Activated CD4-positive, alpha-beta T cell treated with anti-CD3 and anti-CD28 coated beads, Interleukin-2, amount 10 ng/mL, durations not matched to agents 24 days and 14 days (primary cell): ENCODE data around the gene CAPZA2. TPM values are rescaled to one million over a fixed set of nuclear protein-coding genes. Genes with fewer than 3 reads are reported as not detected.

ENCODE experiments used
- DNase-seq: peaks from one replicate; pipeline ENCODE4 v3.0.0; 2022
- H3K27ac Mint-ChIP-seq: one replicate; pipeline ENCODE4 v1.8.0; 2022; ENCODE audit warnings: mild to moderate bottlenecking, mixed read lengths
- H3K27me3 Mint-ChIP-seq: one replicate; pipeline ENCODE4 v1.8.0; 2022; ENCODE audit warnings: mixed read lengths
- H3K36me3 Mint-ChIP-seq: one replicate; pipeline ENCODE4 v1.8.0; 2022; ENCODE audit warnings: low read depth, mild to moderate bottlenecking, mixed read lengths
- H3K4me1 Mint-ChIP-seq: one replicate; pipeline ENCODE4 v1.8.0; 2021; ENCODE audit warnings: mixed read lengths
- H3K4me3 Mint-ChIP-seq: one replicate; pipeline ENCODE4 v1.8.0; 2022; ENCODE audit warnings: mild to moderate bottlenecking, moderate library complexity, mixed read lengths
- H3K9me3 Mint-ChIP-seq: one replicate; pipeline ENCODE4 v1.8.0; 2021; ENCODE audit warnings: mixed read lengths
- intact Hi-C: fragments of 100-400 bp; cut with micrococcal nuclease; formaldehyde crosslinking; loops from one replicate; pipeline ENCODE4 v1.15.1; 2023
- total RNA-seq: library from RNA; stranded (reverse); gene quantifications from 2 replicates; pipeline ENCODE4 v1.2.3, GENCODE V29; 2022

Gene CAPZA2
- total RNA-seq, 1 donor from 2014 or later, result 154 TPM

DNA sequence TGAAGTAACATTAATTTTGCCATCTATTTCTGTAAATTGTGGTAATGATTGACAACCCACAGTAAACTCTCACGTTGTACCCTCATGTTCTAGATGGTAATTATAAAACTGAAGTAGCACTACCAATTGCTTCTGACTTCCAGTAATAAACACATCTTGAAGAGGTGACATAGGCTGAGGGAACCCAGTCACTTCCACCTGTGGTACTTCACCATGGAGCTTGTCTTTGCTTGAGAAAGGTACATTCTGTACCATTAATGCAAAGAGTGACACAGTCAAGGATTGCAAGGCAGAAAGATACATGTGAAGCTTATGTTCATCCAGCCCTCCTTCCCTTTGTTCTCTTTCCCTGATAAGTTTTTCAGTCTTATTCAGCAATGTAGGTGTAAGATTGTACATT lies 11.2 kb downstream of the CAPZA2 start:
- Mint-ChIP-seq H3K27ac (no peak overlapping the region), H3K27me3 (no peaks in the 10 kb centered on the region), H3K4me1 (peaks cover 49% of the 10 kb centered on the region), H3K4me3 (no peak overlapping the region), H3K9me3 (no peaks in the 10 kb centered on the region), H3K36me3 (peaks cover 16% of the 10 kb centered on the region)
- intact Hi-C loops, result loop anchor here (1.0 kb wide), 1 partner anchor 11 kb away; the partner anchor contains the start of gene CAPZA2
- DNase-seq, result no peak

- intact Hi-C loops, result no loop called here
- Mint-ChIP-seq H3K4me1 (peaks cover 26% of the 10 kb centered on the region), H3K36me3 (peaks cover 18% of the 10 kb centered on the region), H3K4me3 (no peak overlapping the region), H3K27ac (no peak overlapping the region), H3K27me3 (no peaks in the 10 kb centered on the region), H3K9me3 (no peaks in the 10 kb centered on the region)
- no peak for DNase-seq
Measured at GRCh38 chr7:116876664-116877442, 14.5 kb downstream of the CAPZA2 start.

GRCh38 chr7:116877443-116878217 lies 15.2 kb downstream of the CAPZA2 start:
- Mint-ChIP-seq H3K9me3 (no peaks in the 10 kb centered on the region), H3K4me1 (peaks cover 21% of the 10 kb centered on the region), H3K36me3 (peaks cover 17% of the 10 kb centered on the region), H3K4me3 (no peak overlapping the region), H3K27me3 (no peaks in the 10 kb centered on the region), H3K27ac (no peak overlapping the region)
- DNase-seq, result no peak
- intact Hi-C loops, result no loop called here

DNA sequence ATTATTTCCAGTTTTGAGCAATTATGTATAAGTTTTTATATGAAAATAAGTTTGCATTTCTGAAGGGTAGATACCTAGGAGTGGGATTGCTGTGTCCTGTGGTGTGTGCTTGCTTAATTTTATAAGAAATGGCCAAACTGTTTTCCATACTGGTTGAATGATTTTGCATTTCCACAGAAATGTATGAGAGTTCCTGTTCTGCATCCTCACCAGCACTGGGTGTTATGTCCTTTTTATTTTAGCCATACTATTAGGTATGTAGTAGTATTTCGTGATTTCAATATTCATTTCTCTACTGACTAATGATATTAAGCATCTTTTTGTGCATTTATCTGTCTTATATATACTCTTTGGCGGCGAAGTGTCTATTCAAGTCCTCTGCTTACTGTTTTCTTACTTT lies 22.3 kb downstream of the CAPZA2 start:
- Mint-ChIP-seq H3K4me3 (no peak overlapping the region), H3K27ac (no peak overlapping the region), H3K27me3 (no peaks in the 10 kb centered on the region), H3K9me3 (peaks cover 9% of the 10 kb centered on the region), H3K4me1 (peaks cover 9% of the 10 kb centered on the region), H3K36me3 (peaks cover 37% of the 10 kb centered on the region)
- intact Hi-C loops, result no loop called here
- DNase-seq, result no peak

DNA sequence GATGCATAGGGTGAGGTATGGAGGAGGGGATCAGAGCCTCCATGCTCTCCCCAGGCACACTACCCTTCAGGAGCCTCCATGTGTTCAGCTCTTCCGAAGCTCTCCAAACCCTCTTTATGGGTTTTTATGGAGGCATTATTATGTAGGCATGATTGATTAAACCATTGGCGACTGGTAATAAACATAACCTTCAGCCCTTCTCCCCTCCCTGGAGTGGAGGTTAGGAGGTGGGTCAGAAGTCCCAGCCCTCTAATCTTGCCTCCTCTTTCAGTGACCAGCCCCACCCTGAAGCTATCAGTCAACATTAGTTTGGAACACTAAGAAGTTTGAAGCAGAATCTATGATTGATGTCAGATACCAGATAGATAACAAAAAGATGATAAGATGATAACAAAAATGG lies 23.3 kb downstream of the CAPZA2 start:
- DNase-seq, result no peak
- Mint-ChIP-seq H3K9me3 (peaks cover 9% of the 10 kb centered on the region), H3K36me3 (peaks cover 41% of the 10 kb centered on the region), H3K4me1 (peaks cover 9% of the 10 kb centered on the region), H3K27me3 (no peaks in the 10 kb centered on the region), H3K27ac (no peak overlapping the region), H3K4me3 (no peak overlapping the region)
- intact Hi-C loops, result no loop called here

GRCh38 chr7:116886543-116887156 lies 24.3 kb downstream of the CAPZA2 start:
- H3K4me3 Mint-ChIP-seq, result no peak overlapping the region
- peaks cover 42% of the 10 kb centered on the region for H3K36me3 Mint-ChIP-seq
- no peak overlapping the region for H3K27ac Mint-ChIP-seq
- intact Hi-C loops, result no loop called here
- H3K9me3 Mint-ChIP-seq, result peaks cover 9% of the 10 kb centered on the region
- peaks cover 9% of the 10 kb centered on the region for H3K4me1 Mint-ChIP-seq
- DNase-seq, result no peak
- H3K27me3 Mint-ChIP-seq, result no peaks in the 10 kb centered on the region

- Mint-ChIP-seq H3K4me3 (no peak overlapping the region), H3K4me1 (peaks cover 9% of the 10 kb centered on the region), H3K27ac (no peak overlapping the region), H3K9me3 (peaks cover 9% of the 10 kb centered on the region), H3K36me3 (peaks cover 55% of the 10 kb centered on the region), H3K27me3 (no peaks in the 10 kb centered on the region)
- no peak for DNase-seq
- intact Hi-C loops, result no loop called here
Measured at GRCh38 chr7:116888895-116889294, 26.5 kb downstream of the CAPZA2 start.

- intact Hi-C loops, result no loop called here
- Mint-ChIP-seq H3K36me3 (peaks cover 45% of the 10 kb centered on the region), H3K4me1 (peaks cover 5% of the 10 kb centered on the region)
Measured at GRCh38 chr7:116895849-116896248, 33.5 kb downstream of the CAPZA2 start.

GRCh38 chr7:116897661-116898060 lies 35.3 kb downstream of the CAPZA2 start:
- Mint-ChIP-seq H3K4me3 (no peak overlapping the region), H3K27ac (no peak overlapping the region), H3K27me3 (no peaks in the 10 kb centered on the region), H3K9me3 (no peaks in the 10 kb centered on the region), H3K36me3 (peaks cover 45% of the 10 kb centered on the region), H3K4me1 (peaks cover 5% of the 10 kb centered on the region)
- intact Hi-C loops, result no loop called here
- no peak for DNase-seq

More at GRCh38 chr7:116895849-116896248, 33.5 kb downstream of the CAPZA2 start:
- DNase-seq, result no peak
- Mint-ChIP-seq H3K27ac (peak overlapping the region; percentile 63), H3K27me3 (no peaks in the 10 kb centered on the region), H3K4me3 (no peak overlapping the region), H3K9me3 (no peaks in the 10 kb centered on the region)

GRCh38 chr7:116899308-116899707 lies 36.9 kb downstream of the CAPZA2 start:
- Mint-ChIP-seq H3K4me3 (no peak overlapping the region), H3K36me3 (peaks cover 44% of the 10 kb centered on the region), H3K27me3 (no peaks in the 10 kb centered on the region), H3K4me1 (peaks cover 5% of the 10 kb centered on the region), H3K27ac (no peak overlapping the region), H3K9me3 (no peaks in the 10 kb centered on the region)
- intact Hi-C loops, result no loop called here
- no peak for DNase-seq

- no peak for DNase-seq
- Mint-ChIP-seq H3K4me3 (no peak overlapping the region), H3K27ac (no peak overlapping the region), H3K27me3 (no peaks in the 10 kb centered on the region), H3K4me1 (peaks cover 2% of the 10 kb centered on the region), H3K9me3 (no peaks in the 10 kb centered on the region), H3K36me3 (peaks cover 45% of the 10 kb centered on the region)
- intact Hi-C loops, result loop anchor here (5.0 kb wide), 1 partner anchor 39 kb away; the partner anchor contains the start of gene CAPZA2
Measured at GRCh38 chr7:116901143-116901542, 38.8 kb downstream of the CAPZA2 start.

GRCh38 chr7:116902867-116903266 lies 40.5 kb downstream of the CAPZA2 start:
- H3K36me3 Mint-ChIP-seq, result peaks cover 49% of the 10 kb centered on the region

DNA sequence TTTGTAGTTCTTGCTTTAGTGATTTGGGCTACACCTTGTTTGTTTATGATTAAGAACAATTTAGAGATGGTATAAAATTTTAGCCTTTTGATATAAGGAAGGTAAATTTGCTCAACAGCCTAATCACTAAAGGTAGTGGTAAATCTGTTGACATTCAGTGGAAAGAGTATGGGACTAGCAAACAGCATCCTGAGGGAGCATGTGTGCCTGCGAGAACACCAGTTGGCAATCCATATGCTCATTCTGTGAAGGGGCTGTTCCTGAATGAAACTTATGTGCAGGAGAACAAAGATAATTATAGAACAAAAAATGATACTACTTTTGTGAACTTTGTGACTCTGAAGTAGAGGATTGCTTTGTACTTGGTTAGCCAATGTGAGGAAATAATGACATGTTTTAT lies 44.0 kb downstream of the CAPZA2 start:
- Mint-ChIP-seq H3K36me3 (peaks cover 49% of the 10 kb centered on the region), H3K4me1 (no peaks in the 10 kb centered on the region), H3K9me3 (no peaks in the 10 kb centered on the region), H3K4me3 (no peak overlapping the region), H3K27me3 (no peaks in the 10 kb centered on the region), H3K27ac (no peak overlapping the region)
- DNase-seq, result no peak
- intact Hi-C loops, result no loop called here

More at GRCh38 chr7:116902867-116903266, 40.5 kb downstream of the CAPZA2 start:
- H3K27me3 Mint-ChIP-seq, result no peaks in the 10 kb centered on the region
- DNase-seq, result no peak
- H3K27ac Mint-ChIP-seq, result no peak overlapping the region
- intact Hi-C loops, result loop anchor here (5.0 kb wide), 1 partner anchor 41 kb away; the partner anchor contains the start of gene CAPZA2
- no peak overlapping the region for H3K4me3 Mint-ChIP-seq
- H3K9me3 Mint-ChIP-seq, result no peaks in the 10 kb centered on the region
- H3K4me1 Mint-ChIP-seq, result no peaks in the 10 kb centered on the region

- no peak for DNase-seq
- peaks cover 55% of the 10 kb centered on the region for H3K36me3 Mint-ChIP-seq
- H3K9me3 Mint-ChIP-seq, result no peaks in the 10 kb centered on the region
- H3K4me1 Mint-ChIP-seq, result peaks cover 5% of the 10 kb centered on the region
- intact Hi-C loops, result no loop called here
- no peak overlapping the region for H3K4me3 Mint-ChIP-seq
- H3K27ac Mint-ChIP-seq, result no peak overlapping the region
- H3K27me3 Mint-ChIP-seq, result no peaks in the 10 kb centered on the region
Measured at GRCh38 chr7:116910383-116910782, 48.0 kb downstream of the CAPZA2 start.
